ENCODE measurements around the gene GPHB5.

- TF ChIP-seq CTCF (IDR thresholded peaks at IDR 0.05; ENCODE audit: low read depth, low read length, missing input control) (no peak), YY1 (IDR thresholded peaks at IDR 0.05) (no peak), RAD21 (IDR thresholded peaks at IDR 0.05) (no peak), EGR1 (IDR thresholded peaks at IDR 0.05; ENCODE audit: low read depth in 2 of 2) (no peak), MAX (IDR thresholded peaks at IDR 0.05) (no peak), GABPA (IDR thresholded peaks at IDR 0.05 in 1 of 2, conservative IDR thresholded peaks at IDR 0.05 in 1 of 2) (no peak)
These were observed 43.1 kb downstream of the GPHB5 start for GRCh38 chr14:63275611-63276010.
